Keratinocyte (primary cell): Measurements from ENCODE around the gene TFIP11.

Experiments used
- CTCF ChIP-seq, 3 experiments: IDR thresholded peaks in 1 of 3; conservative IDR thresholded peaks in 1 of 3; optimal IDR thresholded peaks in 1 of 3; 2 replicates in 2 of 3; 3 replicates in 1 of 3; pipeline versions ENCODE3 to v1.5.1; 2011; ENCODE audit warnings: low read length in 3 of 3, mild to moderate bottlenecking in 3 of 3, moderate library complexity in 2 of 3, control low read depth in 1 of 3, inconsistent platforms in 1 of 3; ENCODE audit not compliant: insufficient read depth in 2 of 3; ENCODE audit errors: extremely low read depth in 1 of 3
- EZH2 ChIP-seq: IDR thresholded peaks from one replicate; pipeline ENCODE4 v1.6.1; 2012; ENCODE audit warnings: inconsistent platforms, mild to moderate bottlenecking, low read length, moderate library complexity

- TF ChIP-seq CTCF (optimal IDR thresholded peaks at IDR 0.05 in 1 of 3, IDR thresholded peaks at IDR 0.05 in 1 of 3, conservative IDR thresholded peaks at IDR 0.05 in 1 of 3; ENCODE audit: extremely low read depth in 1 of 3, insufficient read depth in 2 of 3, low read length in 3 of 3) (no peak), EZH2 (no peak)
Observed at GRCh38 chr22:26553056-26553752, 40.9 kb upstream of the TFIP11 start.
